A673 (cell line): Measurements from ENCODE around the gene GNAQ. TPM values are rescaled to one million over a fixed set of nuclear protein-coding genes. Genes with fewer than 3 reads are reported as not detected.
A peak's percentile ranks its signal among the peaks of the same experiment; 100 is the strongest.

Experiments used
- BruUV-seq: library from RNA; stranded (reverse); fragments of 400-500 nt; replicated peaks from 2 replicates; lab custom pipeline; 2021; lab: Mats Ljungman, UMichigan
- CTCF ChIA-PET: fragments of 300-600 bp; sonication (Branson Sonifier 250); formaldehyde crosslinking; loops from one replicate; lab custom pipeline; 2022; ENCODE audit warnings: antibody characterized with exemption; lab: Charles Lee
- POLR2A ChIA-PET: fragments of 300-600 bp; sonication (Branson Sonifier 250); formaldehyde crosslinking; loops from one replicate; lab custom pipeline; 2022; ENCODE audit warnings: antibody characterized with exemption; ENCODE audit not compliant: low non-redundant PET; lab: Charles Lee
- DNase-seq: peaks from one replicate; pipeline ENCODE4 v3.0.0-alpha.2; 2015; ENCODE audit warnings: low spot score
- H3K27ac ChIP-seq: fragments of 200-600 bp; sonication (generic); 2 replicates; pipeline ENCODE4 v1.5.1; 2016; ENCODE audit warnings: mixed run types, low read depth, mild to moderate bottlenecking, mixed read lengths, antibody characterized with exemption, low read length; ENCODE audit not compliant: poor library complexity, severe bottlenecking
- H3K27me3 ChIP-seq: fragments of 200-600 bp; sonication (generic); replicated peaks from 2 replicates; pipeline ENCODE4 v1.6.1; 2017; ENCODE audit warnings: mixed run types, low read depth, mild to moderate bottlenecking, mixed read lengths, antibody characterized with exemption, low read length; ENCODE audit not compliant: insufficient read depth, poor library complexity
- H3K36me3 ChIP-seq: fragments of 200-600 bp; sonication (generic); 2 replicates; pipeline ENCODE4 v1.6.1; 2016; ENCODE audit warnings: mixed run types, mild to moderate bottlenecking, mixed read lengths, antibody characterized with exemption, low read length; ENCODE audit not compliant: insufficient read depth, poor library complexity, severe bottlenecking
- H3K4me1 ChIP-seq: fragments of 200-600 bp; sonication (generic); 2 replicates; pipeline ENCODE4 v1.6.1; 2017; ENCODE audit warnings: mixed run types, mild to moderate bottlenecking, mixed read lengths, antibody characterized with exemption, low read length; ENCODE audit not compliant: insufficient read depth, poor library complexity, severe bottlenecking
- H3K4me3 ChIP-seq: fragments of 200-600 bp; sonication (generic); 2 replicates; pipeline ENCODE4 v1.5.1; 2016; ENCODE audit warnings: low read depth, mixed run types, mild to moderate bottlenecking, mixed read lengths, low read length; ENCODE audit not compliant: poor library complexity, severe bottlenecking
- H3K9me3 ChIP-seq: fragments of 200-600 bp; sonication (generic); 2 replicates; pipeline ENCODE4 v1.6.1; 2016; ENCODE audit warnings: mixed run types, low read depth, mild to moderate bottlenecking, mixed read lengths, antibody characterized with exemption, low read length; ENCODE audit not compliant: poor library complexity, severe bottlenecking
- CTCF ChIP-seq: fragments of 300-800, 200-600 bp; sonication (generic); conservative IDR thresholded peaks from 2 replicates; pipeline ENCODE4 v1.5.1; 2017; ENCODE audit warnings: low read depth, mild to moderate bottlenecking, antibody characterized with exemption, low read length, moderate library complexity, mixed read lengths
- EZH2 ChIP-seq: fragments of 200-600 bp; sonication (generic); IDR thresholded peaks from 2 replicates; pipeline ENCODE4 v1.6.1; 2017; ENCODE audit warnings: borderline replicate concordance, low read depth, mild to moderate bottlenecking, mixed read lengths, antibody characterized with exemption, low read length; ENCODE audit not compliant: poor library complexity, severe bottlenecking
- intact Hi-C: fragments of 100-400 bp; cut with micrococcal nuclease; formaldehyde crosslinking; loops from one replicate; pipeline ENCODE4 v1.10.0; 2022; ENCODE audit not compliant: unreplicated experiment
- total RNA-seq: library from RNA; stranded (reverse); gene quantifications from 2 replicates; pipeline ENCODE4 v1.2.3, GENCODE V29; 2021

Gene GNAQ
- total RNA-seq, 1 experiment from 2014 or later = 69.9 TPM

GRCh38 chr9:77753180-77753579, 278.4 kb downstream of the GNAQ start:
- Histone ChIP-seq H3K4me3 (no peak overlapping the region), H3K27ac (peak overlapping the region; percentile 86), H3K27me3 (no peaks in the 10 kb centered on the region), H3K4me1 (peaks cover 53% of the 10 kb centered on the region), H3K36me3 (no peaks in the 10 kb centered on the region), H3K9me3 (no peaks in the 10 kb centered on the region)
- POLR2A ChIA-PET = interaction anchor here (0.6 kb wide), 1 partner anchor 229 kb away, joined by 7 read pairs; no protein-coding TSS in a partner anchor
- no peak for TF ChIP-seq CTCF
- no peak for TF ChIP-seq EZH2
- CTCF ChIA-PET = interaction anchor here (0.6 kb wide), 1 partner anchor 629 kb away, joined by 4 read pairs; no protein-coding TSS in a partner anchor
- intact Hi-C loops = loop anchor here (5.0 to 10.0 kb wide), 3 partner anchors 284 to 578 kb away; partner anchors contain the start of gene VPS13A
- no peak for DNase-seq
- no TSS peak for BruUV-seq

GRCh38 chr9:77752554-77752953, 279.1 kb downstream of the GNAQ start:
- no peaks in the 10 kb centered on the region for H3K9me3 ChIP-seq
- no peaks in the 10 kb centered on the region for H3K27me3 ChIP-seq
- DNase-seq = peak; percentile 57
- no peaks in the 10 kb centered on the region for H3K36me3 ChIP-seq
- H3K27ac ChIP-seq = peak overlapping the region; percentile 86
- ChIA-PET CTCF (interaction anchor here (0.6 to 0.8 kb wide), 2 partner anchors 319 to 628 kb away, joined by 3 to 4 read pairs; no protein-coding TSS in a partner anchor), POLR2A (no interaction called here)
- BruUV-seq = no TSS peak
- peaks cover 51% of the 10 kb centered on the region for H3K4me1 ChIP-seq
- no peak for TF ChIP-seq CTCF
- no peak for TF ChIP-seq EZH2
- no peak overlapping the region for H3K4me3 ChIP-seq
- intact Hi-C loops = loop anchor here (5.0 to 10.0 kb wide), 3 partner anchors 285 to 578 kb away; partner anchors contain the start of gene VPS13A

- peak overlapping the region; percentile 86 for H3K27ac ChIP-seq
- POLR2A ChIA-PET = no interaction called here
Observed at GRCh38 chr9:77751341-77752091, 280.1 kb downstream of the GNAQ start.

More at GRCh38 chr9:77751341-77752091, 280.1 kb downstream of the GNAQ start:
- H3K9me3 ChIP-seq = peaks cover under 1% of the 10 kb centered on the region
- H3K27me3 ChIP-seq = no peaks in the 10 kb centered on the region
- CTCF ChIA-PET = interaction anchor here (0.6 to 1.6 kb wide), 7 partner anchors 77 to 320 kb away, joined by 3 to 21 read pairs (median 4); no protein-coding TSS in a partner anchor
- H3K4me3 ChIP-seq = no peak overlapping the region
- TF ChIP-seq EZH2 (no peak), CTCF (peak; percentile 75)
- no peaks in the 10 kb centered on the region for H3K36me3 ChIP-seq
- peak; percentile 93 for DNase-seq
- peaks cover 50% of the 10 kb centered on the region for H3K4me1 ChIP-seq
- BruUV-seq = no TSS peak
- intact Hi-C loops = loop anchor here (1.0 to 10.0 kb wide), 8 partner anchors 110 to 577 kb away; partner anchors contain the start of gene VPS13A
